ENCODE measurements around the gene GYG1. TPM values are rescaled to one million over a fixed set of nuclear protein-coding genes. Genes with fewer than 3 reads are reported as not detected.
A peak's percentile ranks its signal among the peaks of the same experiment; 100 is the strongest.

Gene GYG1
- total RNA-seq, 1 donor from 2014 or later: 48.1 TPM

DNA sequence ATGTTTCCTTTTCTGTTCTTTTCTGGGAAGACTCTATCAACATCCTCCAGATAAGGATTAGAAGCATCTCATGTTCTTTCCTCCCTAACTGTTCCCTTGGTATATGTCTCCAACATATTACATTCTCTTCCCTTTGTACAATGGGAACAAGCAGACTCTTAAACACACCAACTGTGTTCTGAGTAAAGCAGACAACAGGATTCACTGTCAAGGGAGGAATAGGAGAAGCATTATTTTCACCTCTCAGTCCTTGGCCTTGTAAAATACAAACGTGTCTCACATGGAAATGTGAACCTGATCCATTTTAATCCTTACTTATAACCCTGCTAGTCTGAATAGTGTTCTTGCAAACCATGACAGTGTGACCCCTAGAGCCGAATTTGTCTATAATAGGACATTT lies 19.6 kb downstream of the GYG1 start:
- no peaks in the 10 kb centered on the region for H3K9me3 Mint-ChIP-seq (ENCODE audit: low read depth)
- H3K36me3 Mint-ChIP-seq (ENCODE audit: low read depth): peaks cover 38% of the 10 kb centered on the region
- TF ChIP-seq, protein P1, sequence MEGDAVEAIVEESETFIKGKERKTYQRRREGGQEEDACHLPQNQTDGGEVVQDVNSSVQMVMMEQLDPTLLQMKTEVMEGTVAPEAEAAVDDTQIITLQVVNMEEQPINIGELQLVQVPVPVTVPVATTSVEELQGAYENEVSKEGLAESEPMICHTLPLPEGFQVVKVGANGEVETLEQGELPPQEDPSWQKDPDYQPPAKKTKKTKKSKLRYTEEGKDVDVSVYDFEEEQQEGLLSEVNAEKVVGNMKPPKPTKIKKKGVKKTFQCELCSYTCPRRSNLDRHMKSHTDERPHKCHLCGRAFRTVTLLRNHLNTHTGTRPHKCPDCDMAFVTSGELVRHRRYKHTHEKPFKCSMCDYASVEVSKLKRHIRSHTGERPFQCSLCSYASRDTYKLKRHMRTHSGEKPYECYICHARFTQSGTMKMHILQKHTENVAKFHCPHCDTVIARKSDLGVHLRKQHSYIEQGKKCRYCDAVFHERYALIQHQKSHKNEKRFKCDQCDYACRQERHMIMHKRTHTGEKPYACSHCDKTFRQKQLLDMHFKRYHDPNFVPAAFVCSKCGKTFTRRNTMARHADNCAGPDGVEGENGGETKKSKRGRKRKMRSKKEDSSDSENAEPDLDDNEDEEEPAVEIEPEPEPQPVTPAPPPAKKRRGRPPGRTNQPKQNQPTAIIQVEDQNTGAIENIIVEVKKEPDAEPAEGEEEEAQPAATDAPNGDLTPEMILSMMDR (IDR thresholded peaks at IDR 0.05): no peak
- H3K27me3 Mint-ChIP-seq (ENCODE audit: low read depth): no peaks in the 10 kb centered on the region
- DNase-seq (ENCODE audit: low spot score): no peak
- no peak overlapping the region for H3K27ac Mint-ChIP-seq (ENCODE audit: unreplicated experiment)
- H3K4me3 Mint-ChIP-seq (ENCODE audit: unreplicated experiment): no peak overlapping the region
- peaks cover 23% of the 10 kb centered on the region for H3K4me1 Mint-ChIP-seq (ENCODE audit: low read depth)

DNA sequence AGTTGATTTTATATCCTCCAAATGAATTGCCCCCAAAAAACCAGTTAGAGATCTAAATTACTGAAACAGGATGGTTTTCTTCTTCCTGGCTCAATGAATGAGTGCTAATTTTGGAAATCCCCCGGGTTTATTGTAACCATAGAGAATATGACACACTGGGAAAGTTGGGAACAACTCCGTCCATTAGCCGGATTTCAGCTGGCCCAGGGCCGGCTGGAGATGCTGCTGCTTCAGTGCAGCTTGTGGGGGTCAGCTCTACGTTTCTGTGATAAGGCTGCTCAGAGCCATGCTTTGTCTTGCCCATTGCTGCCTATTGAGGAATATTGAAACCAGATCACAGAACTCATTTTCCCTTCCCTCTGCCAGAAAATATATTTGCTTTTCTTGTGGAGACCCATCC lies 20.3 kb downstream of the GYG1 start:
- H3K4me1 Mint-ChIP-seq (ENCODE audit: low read depth): peaks cover 29% of the 10 kb centered on the region
- TF ChIP-seq, protein P1 (IDR thresholded peaks at IDR 0.05): no peak
- no peaks in the 10 kb centered on the region for H3K27me3 Mint-ChIP-seq (ENCODE audit: low read depth)
- no peak for DNase-seq (ENCODE audit: low spot score)
- no peak overlapping the region for H3K4me3 Mint-ChIP-seq (ENCODE audit: unreplicated experiment)
- no peak overlapping the region for H3K27ac Mint-ChIP-seq (ENCODE audit: unreplicated experiment)
- H3K9me3 Mint-ChIP-seq (ENCODE audit: low read depth): no peaks in the 10 kb centered on the region
- peaks cover 38% of the 10 kb centered on the region for H3K36me3 Mint-ChIP-seq (ENCODE audit: low read depth)

DNA sequence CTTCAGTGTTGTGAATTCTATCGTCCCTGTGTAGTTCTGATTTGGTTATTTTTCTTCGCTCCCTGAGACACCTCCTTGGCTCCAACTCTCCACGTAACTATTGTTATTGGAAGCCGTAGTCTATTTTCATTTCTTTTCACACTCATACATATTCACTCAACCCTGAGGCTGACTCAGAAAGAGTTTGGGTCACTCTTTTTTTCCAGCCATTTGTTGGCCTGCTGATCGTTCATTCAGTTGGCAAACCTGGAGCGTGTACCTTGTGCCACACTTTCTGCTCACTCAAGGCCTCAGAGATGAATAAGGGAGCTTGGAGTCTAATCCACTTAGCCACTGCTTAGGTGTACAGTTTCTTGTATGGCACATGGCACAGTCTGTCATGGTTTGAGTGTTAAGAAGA lies 22.4 kb downstream of the GYG1 start:
- TF ChIP-seq, protein P1 (IDR thresholded peaks at IDR 0.05): no peak
- H3K27me3 Mint-ChIP-seq (ENCODE audit: low read depth): no peaks in the 10 kb centered on the region
- no peak for DNase-seq (ENCODE audit: low spot score)
- H3K4me1 Mint-ChIP-seq (ENCODE audit: low read depth): peaks cover 40% of the 10 kb centered on the region
- no peaks in the 10 kb centered on the region for H3K9me3 Mint-ChIP-seq (ENCODE audit: low read depth)
- H3K27ac Mint-ChIP-seq (ENCODE audit: unreplicated experiment): peak overlapping the region; percentile 18
- no peak overlapping the region for H3K4me3 Mint-ChIP-seq (ENCODE audit: unreplicated experiment)
- H3K36me3 Mint-ChIP-seq (ENCODE audit: low read depth): peaks cover 24% of the 10 kb centered on the region

DNA sequence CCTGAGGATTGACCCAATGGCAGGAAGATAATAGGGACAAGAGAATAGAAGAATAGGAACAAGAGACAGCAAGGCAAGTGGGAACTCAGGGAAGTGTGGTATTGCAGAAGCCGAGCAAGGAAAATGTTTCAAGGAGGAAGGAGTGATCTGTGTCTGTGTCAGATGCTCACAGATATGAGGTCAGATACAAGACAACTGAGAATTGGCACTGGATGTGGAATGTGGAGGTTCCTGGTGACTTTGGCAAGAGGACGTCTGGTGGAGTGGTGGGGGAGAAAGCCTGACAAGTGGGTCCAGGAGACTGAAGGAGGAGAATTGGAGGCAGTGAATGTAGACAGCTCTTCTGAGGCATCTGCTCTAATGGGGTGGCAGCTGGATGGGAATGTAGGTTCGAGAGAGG lies 24.1 kb downstream of the GYG1 start:
- Mint-ChIP-seq H3K4me1 (ENCODE audit: low read depth) (peaks cover 49% of the 10 kb centered on the region), H3K27ac (ENCODE audit: unreplicated experiment) (peak overlapping the region; percentile 38)
- DNase-seq (ENCODE audit: low spot score): no peak

DNA sequence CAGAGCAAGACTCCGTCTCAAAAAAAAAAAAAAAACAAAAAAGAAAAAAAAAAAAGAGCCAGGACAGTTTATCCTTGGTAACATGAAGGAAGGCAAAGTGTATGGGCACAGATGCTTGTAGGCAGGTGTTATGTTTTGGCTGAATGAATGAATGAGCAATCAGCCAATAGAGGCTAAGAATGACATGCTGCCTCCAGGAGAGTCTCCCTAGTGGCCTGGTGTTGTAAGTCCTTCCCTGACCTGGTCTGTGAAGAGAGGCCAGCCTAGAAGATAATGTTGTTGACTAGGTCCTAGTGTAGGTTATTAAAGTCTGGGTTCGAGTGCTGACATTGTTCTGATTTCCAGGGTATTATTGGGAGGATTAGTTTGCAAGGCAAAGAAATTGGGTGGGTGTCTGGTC lies 24.9 kb downstream of the GYG1 start:
- peak overlapping the region; percentile 80 for H3K27ac Mint-ChIP-seq (ENCODE audit: unreplicated experiment)
- H3K36me3 Mint-ChIP-seq (ENCODE audit: low read depth): peaks cover 13% of the 10 kb centered on the region
- H3K4me3 Mint-ChIP-seq (ENCODE audit: unreplicated experiment): no peak overlapping the region
- no peaks in the 10 kb centered on the region for H3K9me3 Mint-ChIP-seq (ENCODE audit: low read depth)
- TF ChIP-seq, protein P1 (IDR thresholded peaks at IDR 0.05): no peak
- no peaks in the 10 kb centered on the region for H3K27me3 Mint-ChIP-seq (ENCODE audit: low read depth)
- peaks cover 49% of the 10 kb centered on the region for H3K4me1 Mint-ChIP-seq (ENCODE audit: low read depth)
- no peak for DNase-seq (ENCODE audit: low spot score)

More for the DNA sequence above, 24.1 kb downstream of the GYG1 start:
- Mint-ChIP-seq H3K4me3 (ENCODE audit: unreplicated experiment) (no peak overlapping the region), H3K9me3 (ENCODE audit: low read depth) (no peaks in the 10 kb centered on the region), H3K36me3 (ENCODE audit: low read depth) (peaks cover 20% of the 10 kb centered on the region), H3K27me3 (ENCODE audit: low read depth) (no peaks in the 10 kb centered on the region)
- TF ChIP-seq, protein P1 (IDR thresholded peaks at IDR 0.05): no peak

Data from chondrocyte (in vitro differentiated cells).